GM19395 (cell line): ENCODE results near the gene GPBP1.

Source experiments
- ATAC-seq: cut with Tn5 transposase; IDR thresholded peaks from one replicate; pipeline ENCODE4 v1.9.1; 2021; ENCODE audit warnings: mild to moderate bottlenecking, moderate library complexity; ENCODE audit not compliant: unreplicated experiment

Gene GPBP1

GRCh38 chr5:57209316-57210040 is 35.6 kb downstream of the GPBP1 start:
- ATAC-seq = no peak

GRCh38 chr5:57210633-57211032 is 36.8 kb downstream of the GPBP1 start:
- no peak for ATAC-seq

DNA sequence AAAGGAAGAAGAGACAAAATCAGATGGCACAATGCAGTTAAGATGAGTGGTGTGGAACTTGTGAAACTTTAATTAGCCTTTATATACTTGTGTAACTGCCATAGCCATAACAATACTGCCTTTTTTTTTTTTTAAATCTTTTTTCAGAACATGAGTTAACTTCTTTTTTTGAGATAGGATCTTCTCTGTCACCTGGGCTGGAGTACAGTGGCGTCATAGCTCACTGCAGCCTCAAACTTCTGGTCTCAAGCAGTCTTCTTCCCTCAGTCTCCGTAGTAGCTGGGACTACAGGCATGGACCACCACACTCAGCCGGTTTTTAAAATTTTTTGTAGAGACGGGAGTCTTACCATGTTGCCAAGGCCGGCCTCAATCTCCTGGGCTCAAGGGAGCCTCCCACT is 37.2 kb downstream of the GPBP1 start:
- ATAC-seq = no peak

DNA sequence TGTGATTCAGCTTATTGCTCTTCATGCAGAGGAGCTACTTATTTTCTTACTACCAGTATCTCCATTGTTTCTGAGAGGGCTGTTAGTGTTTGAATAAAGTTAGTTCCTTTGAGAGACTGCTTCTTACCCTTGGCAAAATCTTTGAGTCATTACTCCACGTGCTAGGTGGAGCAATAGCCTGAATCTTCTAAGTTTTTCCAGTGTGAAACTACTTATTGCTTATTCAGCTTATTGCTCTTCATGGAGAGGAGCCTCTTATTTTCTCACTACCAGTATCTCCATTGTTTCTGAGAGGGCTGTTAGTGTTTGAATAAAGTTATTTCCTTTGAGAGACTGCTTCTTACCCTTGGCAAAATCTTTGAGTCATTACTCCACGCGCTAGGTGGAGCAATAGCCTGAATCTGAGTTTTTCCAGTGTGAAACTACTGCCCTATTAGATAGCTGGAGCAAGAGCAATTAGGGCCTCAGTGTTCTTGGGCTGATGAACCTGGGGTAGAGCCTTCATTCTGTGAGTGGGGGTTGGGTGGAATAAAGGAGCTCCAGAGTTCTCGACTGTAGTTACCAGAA is 41.9 kb downstream of the GPBP1 start:
- ATAC-seq = no peak

DNA sequence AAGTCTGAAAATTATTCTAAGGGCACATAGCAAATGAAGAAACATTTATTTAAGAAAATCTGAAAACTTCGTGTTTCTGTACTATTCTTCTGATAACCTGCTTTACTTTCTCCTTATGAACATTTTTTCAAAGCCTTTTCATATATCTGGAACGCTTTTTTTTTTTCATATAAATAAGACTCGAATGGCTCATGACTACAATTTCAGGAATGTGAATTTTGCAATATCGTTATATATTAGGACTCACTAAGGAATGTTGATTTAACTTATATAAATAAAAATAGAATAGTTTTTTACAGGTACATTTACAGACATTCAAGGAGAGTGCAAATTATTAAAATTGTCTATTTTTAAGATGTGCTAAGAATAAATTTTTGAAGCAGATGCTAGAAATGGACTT is 42.9 kb downstream of the GPBP1 start:
- no peak for ATAC-seq

DNA sequence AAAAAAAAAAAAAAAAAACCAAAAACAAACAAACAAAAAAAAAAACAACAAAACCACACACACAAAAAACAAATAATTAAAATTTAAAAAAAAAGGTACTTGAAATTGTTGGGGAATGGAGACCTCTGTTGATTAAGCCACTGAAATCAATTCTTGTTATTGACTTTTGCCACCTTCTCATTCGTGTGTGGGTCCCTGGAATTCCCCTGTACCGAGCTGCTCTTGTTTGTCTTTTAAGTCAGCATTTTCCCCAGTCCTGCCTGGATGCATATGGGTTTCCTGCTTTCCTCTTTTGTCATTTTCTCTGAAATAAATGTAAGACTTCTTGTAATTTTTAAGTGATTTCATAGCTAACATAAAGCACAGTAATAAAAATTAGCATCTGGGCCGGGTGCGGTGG is 45.5 kb downstream of the GPBP1 start:
- ATAC-seq = no peak

DNA sequence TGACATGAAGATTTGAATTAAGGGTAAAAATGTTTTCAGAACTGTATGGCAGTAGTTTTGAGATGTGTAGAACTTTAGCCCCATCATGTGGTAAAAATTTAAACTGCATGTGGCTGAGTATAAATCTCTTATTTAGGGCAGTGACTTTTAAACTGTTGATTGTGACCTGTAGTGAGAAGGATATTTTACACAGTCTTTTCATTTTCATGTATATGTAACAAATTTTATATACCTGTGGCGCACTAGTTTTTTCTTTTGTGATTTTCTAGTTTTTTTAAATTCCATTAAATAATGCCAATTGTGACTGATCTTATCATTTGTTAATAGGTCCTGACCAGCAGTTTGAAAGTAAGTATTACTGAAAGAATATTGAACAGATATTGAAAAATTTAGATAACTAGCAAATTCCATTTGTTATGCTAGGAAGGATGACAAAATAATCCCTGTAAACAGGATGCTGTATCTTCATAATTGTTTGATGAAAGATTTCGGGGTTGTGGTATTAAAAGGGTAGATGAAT is 47.2 kb downstream of the GPBP1 start:
- ATAC-seq = peak; percentile 73

- no peak for ATAC-seq
Observed at GRCh38 chr5:57225553-57225952, 51.7 kb downstream of the GPBP1 start.

- ATAC-seq = no peak
Observed at GRCh38 chr5:57229313-57229712, 55.5 kb downstream of the GPBP1 start.

- ATAC-seq = no peak
Observed at GRCh38 chr5:57231607-57232006, 57.7 kb downstream of the GPBP1 start.

DNA sequence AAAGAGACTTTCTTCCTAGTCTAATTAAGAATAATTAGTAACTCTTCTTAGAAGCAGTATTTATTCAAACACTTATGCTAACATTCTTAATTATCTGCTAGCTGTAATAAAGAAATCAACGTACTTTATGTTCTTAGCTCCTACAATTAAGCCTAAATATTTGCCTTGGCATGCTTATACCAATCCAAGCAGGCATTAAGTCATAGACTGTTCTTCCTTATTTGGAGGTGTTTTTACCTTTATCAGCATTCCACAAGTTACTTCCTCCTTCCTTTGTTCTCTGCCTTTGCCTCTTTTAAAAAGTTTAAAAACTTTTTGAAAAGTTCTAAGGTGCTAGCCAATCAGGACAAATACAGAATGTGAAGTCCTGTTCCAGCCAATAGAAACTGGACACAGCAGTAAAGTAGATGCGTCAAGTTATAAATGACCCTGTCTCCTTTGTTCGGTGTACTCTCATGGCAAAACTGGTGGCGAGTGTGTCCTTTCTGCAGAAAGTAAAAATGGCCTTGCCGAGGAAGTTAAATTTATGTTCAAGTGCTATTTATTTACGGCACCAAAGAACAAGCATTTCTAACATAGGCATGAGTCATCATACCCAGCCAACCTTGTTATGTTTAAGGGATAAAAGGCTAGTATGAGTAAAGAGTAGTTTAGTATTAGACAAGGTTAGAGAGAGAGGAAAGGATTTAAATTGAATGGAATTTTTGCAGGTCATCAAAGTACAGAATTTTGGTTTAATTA is 58.6 kb downstream of the GPBP1 start:
- ATAC-seq = no peak

DNA sequence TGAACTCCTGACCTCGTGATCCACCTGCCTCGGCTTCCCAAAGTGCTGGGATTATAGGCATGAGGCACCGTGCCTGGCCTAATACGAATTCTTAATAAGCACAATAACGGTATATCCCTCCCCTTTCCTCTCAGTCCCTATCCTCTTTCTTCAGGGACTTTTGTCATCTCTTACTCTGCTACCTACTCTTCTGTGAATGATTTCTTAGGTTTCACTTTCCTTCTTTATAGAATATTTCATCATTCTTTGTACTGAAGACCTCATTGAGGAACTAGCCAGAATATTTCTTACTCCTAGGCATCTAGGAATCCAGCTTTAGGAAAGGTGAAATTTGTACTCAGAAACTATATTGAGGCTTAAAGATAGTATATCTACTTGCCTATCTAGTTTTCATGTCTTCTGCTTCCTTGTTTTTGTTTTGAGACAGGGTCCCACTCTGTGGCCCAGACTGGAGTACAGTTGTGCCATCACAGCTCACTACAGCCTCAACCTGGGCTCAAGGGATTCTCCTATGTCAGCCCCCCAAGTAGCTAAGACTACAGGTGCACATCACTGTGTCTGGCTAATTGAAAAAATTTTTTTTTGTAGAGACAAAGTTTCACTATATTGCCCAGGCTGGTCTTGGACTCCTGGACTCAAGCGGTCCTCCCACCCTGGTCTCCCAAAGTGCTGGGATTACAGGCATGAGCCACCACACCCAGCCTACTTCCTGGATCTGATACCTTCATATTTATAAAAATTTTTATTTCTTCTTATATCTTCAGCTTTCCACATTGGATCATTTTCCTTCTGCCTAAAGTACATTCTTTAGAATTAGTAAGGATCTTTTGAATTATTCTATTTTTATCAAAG is 69.7 kb downstream of the GPBP1 start:
- ATAC-seq = peak; percentile 90

GRCh38 chr5:57244331-57244730 is 70.5 kb downstream of the GPBP1 start:
- ATAC-seq = no peak

- no peak for ATAC-seq
Observed at GRCh38 chr5:57246426-57246825, 72.6 kb downstream of the GPBP1 start.

DNA sequence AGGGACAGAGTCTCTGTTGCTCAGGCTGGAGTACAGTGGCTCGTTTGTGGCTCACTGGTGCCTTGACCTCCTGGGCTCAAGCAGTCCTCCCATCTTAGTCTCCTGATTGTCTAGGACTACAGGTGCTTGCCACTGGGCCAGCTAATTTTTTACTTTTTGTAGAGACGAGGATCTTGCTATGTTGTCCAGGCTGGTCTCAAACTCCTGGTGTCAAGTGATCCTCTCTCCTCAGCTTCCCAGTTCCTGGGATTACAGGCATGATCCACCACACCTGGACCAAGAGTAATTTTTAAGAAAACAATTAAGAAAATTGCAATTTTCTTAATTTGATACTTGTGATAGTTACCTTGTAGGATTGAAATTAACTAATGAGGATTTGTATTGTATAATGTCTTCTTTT is 73.9 kb downstream of the GPBP1 start:
- ATAC-seq = no peak

DNA sequence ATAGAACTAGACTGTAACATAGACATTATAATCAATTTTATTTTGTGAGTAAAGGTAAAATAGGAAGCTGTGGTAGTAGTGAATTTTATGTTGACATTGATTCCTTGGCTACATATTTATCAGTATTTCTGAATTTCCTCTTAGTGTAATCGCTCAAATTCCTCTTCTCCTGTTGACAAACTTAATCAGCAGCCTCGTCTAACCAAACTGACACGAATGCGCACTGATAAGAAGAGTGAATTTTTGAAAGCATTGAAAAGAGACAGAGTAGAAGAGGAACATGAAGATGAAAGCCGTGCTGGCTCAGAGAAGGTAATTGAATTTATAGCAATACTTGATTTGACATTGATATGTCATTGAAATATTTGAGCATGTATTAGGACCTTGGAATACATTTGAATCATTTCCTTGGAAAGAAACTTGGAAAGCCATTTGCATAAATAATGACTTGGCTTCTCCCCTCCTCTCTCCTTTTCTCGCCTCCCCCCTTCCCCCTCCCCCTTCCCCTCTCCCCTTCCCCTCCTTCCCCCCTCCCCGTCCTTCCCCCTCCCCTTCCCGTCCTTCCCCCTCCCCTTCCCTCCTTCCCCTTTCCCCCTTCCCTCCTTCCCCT is 75.5 kb downstream of the GPBP1 start:
- no peak for ATAC-seq

DNA sequence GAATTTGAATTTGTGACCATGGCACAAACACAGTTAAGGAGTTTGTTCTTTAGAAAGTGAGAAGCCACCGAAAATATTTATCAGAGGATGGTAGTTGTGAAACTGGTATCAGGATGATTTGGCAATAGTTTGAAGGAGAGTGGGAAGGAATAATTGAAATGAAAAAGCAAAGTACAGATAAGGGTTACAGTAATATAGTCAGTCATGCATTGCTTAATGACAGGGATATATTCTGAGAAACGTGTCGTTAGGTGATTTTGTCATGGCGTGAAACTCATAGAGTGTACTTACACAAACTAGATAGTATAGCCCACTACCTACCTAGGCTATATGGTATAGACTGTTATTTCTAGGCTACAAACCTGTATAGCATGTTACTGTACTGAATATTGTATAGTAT is 84.2 kb downstream of the GPBP1 start:
- ATAC-seq = no peak

DNA sequence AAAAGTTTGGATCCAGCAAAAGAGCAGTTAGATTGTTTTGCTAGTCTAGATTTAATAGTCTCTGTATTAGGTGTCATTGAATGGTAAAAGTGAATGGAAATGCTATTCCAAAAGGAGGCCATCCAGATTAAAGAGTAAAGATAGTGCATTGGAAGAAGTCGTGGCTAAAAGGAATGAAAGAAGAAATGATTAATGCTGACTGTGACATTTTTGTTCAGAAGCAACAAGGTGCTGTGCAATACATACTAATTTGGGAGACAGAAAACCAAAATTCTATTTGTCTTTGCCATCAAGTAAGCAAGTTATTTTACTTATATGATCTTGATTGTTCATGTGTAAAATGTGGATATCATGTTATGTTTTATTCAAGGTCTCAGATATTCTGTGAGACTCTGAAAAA is 85.1 kb downstream of the GPBP1 start:
- ATAC-seq = no peak

DNA sequence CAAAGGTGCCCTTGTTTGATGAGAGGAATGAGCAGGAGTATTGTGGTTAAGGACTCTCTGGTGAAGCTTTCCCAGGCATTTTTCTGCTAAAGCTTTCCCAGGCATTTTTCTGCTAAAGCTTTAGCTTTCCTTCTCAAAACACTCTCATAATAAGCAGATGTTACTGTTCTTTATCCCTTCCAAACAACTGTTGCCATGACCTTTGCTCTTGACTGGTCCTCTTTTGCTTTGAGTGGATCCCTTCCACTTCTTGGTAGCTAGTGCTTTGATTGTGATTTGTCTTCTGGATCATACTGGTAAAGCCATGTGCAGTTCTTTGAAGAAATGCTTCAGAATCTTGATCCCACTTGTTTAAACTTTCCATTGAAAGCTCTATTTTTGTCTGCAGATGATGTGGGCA is 85.8 kb downstream of the GPBP1 start:
- no peak for ATAC-seq

DNA sequence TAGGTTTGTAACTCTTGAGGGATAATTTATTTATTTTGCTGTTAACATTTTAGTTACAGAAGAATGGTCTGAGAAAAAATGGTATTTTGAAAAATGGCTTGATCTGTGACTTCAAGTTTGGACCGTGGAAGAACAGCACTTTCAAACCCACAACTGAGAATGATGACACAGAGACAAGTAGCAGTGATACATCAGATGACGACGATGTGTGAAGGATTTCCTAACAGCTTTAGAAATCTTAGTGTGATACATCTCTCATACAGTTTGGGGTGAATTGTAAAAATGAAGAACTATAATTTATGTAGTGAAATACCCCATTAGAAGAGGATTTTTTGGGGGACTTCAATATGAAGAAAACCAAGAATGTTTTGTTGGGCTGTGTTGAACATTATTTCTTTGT is 88.7 kb downstream of the GPBP1 start:
- no peak for ATAC-seq

DNA sequence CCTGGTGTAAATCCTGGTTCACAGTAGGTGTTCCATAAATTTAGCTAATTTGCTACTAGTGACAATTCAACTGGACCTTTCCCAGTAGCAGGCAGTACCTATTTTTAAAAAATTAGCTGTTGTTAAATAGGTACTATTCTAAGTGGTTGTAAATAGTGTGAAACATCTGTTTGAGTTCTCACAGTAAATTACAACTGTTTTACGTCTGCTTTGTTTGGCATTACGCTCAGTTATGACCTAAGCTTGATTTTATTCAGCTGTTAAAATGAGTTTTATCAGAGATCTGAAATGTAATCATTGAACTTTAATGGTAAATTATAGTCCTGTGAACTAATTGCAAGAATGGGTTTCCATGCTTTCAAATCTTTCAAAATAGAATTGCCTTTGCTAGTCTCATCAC is 93.9 kb downstream of the GPBP1 start:
- no peak for ATAC-seq
